HG02763 (cell line): ENCODE data around the gene TYMP.
A peak's percentile ranks its signal among the peaks of the same experiment; 100 is the strongest.

ENCODE experiments used
- ATAC-seq: cut with Tn5 transposase; IDR thresholded peaks from one replicate; pipeline ENCODE4 v1.9.1; 2021; ENCODE audit warnings: mild to moderate bottlenecking, moderate library complexity; ENCODE audit not compliant: unreplicated experiment

The TYMP gene

GRCh38 chr22:50563413-50564160, 33.8 kb upstream of the TYMP start:
- no peak for ATAC-seq

- peak; percentile 95 for ATAC-seq
Observed at GRCh38 chr22:50562523-50563412, 33.0 kb upstream of the TYMP start, which contains the start of gene SYCE3. TSS of gene SYCE3 (minus strand) at chr22:50562919. CDS start at chr22:50556405, 6,514 bp downstream.

GRCh38 chr22:50561401-50562358, 31.9 kb upstream of the TYMP start:
- ATAC-seq, result no peak

GRCh38 chr22:50560034-50560433, 30.2 kb upstream of the TYMP start:
- ATAC-seq, result no peak

GRCh38 chr22:50556703-50557102, 26.9 kb upstream of the TYMP start:
- no peak for ATAC-seq

GRCh38 chr22:50553310-50553709, 23.5 kb upstream of the TYMP start:
- no peak for ATAC-seq

GRCh38 chr22:50551160-50551752, 21.4 kb upstream of the TYMP start:
- ATAC-seq, result no peak

- no peak for ATAC-seq
Observed at GRCh38 chr22:50550395-50550794, 20.6 kb upstream of the TYMP start.

GRCh38 chr22:50548921-50549790, 19.3 kb upstream of the TYMP start:
- no peak for ATAC-seq

- ATAC-seq, result no peak
Observed at GRCh38 chr22:50548040-50548920, 18.5 kb upstream of the TYMP start.

GRCh38 chr22:50547263-50547985, 17.6 kb upstream of the TYMP start:
- ATAC-seq, result no peak

GRCh38 chr22:50546326-50547262, 16.8 kb upstream of the TYMP start:
- no peak for ATAC-seq

- no peak for ATAC-seq
Observed at GRCh38 chr22:50545522-50546325, 15.9 kb upstream of the TYMP start, which contains the start of gene KLHDC7B. TSS of gene KLHDC7B (plus strand) at chr22:50545899. CDS start at chr22:50546244, 345 bp downstream.

GRCh38 chr22:50544746-50545253, 15.0 kb upstream of the TYMP start:
- no peak for ATAC-seq

- no peak for ATAC-seq
Observed at GRCh38 chr22:50544078-50544745, 14.4 kb upstream of the TYMP start.
